Measurements from ENCODE around the gene FEN1.

DNA sequence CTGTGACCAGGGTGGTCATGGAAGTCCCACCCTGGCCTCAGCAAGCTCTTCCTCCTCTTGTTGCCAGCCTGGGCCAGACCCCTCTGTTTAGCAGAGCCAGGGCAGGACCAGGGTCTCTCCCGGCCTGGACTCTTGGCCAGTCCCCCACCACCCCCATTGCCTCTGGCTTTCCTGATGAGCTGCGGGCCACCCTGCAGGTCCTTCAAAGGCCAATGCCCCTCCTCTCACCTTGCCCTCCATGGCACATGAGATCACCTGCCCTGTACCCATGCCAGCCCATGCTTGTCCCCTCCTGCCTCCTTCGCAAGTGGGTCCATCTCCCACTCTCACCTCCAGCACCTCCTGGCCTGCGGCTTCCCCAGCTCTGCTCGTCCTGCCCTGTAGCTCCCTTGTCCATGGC, 45.8 kb downstream of the FEN1 start:
- TF ChIP-seq, protein P1, sequence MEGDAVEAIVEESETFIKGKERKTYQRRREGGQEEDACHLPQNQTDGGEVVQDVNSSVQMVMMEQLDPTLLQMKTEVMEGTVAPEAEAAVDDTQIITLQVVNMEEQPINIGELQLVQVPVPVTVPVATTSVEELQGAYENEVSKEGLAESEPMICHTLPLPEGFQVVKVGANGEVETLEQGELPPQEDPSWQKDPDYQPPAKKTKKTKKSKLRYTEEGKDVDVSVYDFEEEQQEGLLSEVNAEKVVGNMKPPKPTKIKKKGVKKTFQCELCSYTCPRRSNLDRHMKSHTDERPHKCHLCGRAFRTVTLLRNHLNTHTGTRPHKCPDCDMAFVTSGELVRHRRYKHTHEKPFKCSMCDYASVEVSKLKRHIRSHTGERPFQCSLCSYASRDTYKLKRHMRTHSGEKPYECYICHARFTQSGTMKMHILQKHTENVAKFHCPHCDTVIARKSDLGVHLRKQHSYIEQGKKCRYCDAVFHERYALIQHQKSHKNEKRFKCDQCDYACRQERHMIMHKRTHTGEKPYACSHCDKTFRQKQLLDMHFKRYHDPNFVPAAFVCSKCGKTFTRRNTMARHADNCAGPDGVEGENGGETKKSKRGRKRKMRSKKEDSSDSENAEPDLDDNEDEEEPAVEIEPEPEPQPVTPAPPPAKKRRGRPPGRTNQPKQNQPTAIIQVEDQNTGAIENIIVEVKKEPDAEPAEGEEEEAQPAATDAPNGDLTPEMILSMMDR (IDR thresholded peaks at IDR 0.05; ENCODE audit: low read length), result no peak
- TF ChIP-seq EZH2 (IDR thresholded peaks at IDR 0.05; ENCODE audit: borderline replicate concordance, low read length), result no peak

All from OCI-LY1 (cell line).